ENCODE results near the gene SECTM1.
A peak's percentile ranks its signal among the peaks of the same experiment; 100 is the strongest.

Gene SECTM1

GRCh38 chr17:82355770-82356427, 22.3 kb upstream of the SECTM1 start:
- peak in 1 of 2 donors; percentile 34 for DNase-seq (ENCODE audit: low read depth in 2 of 2)
- H3K4me3 ChIP-seq (replicated peaks in 1 of 2; ENCODE audit: low read depth in 2 of 2, low read length in 2 of 2) = no peak overlapping the region
- no peak for TF ChIP-seq CTCF (IDR thresholded peaks at IDR 0.05; ENCODE audit: low read depth, low read length)

GRCh38 chr17:82354804-82355308, 21.3 kb upstream of the SECTM1 start:
- no peak overlapping the region for H3K4me3 ChIP-seq (replicated peaks in 1 of 2; ENCODE audit: low read depth in 2 of 2, low read length in 2 of 2)
- DNase-seq (ENCODE audit: low read depth in 2 of 2) = no peak
- TF ChIP-seq CTCF (IDR thresholded peaks at IDR 0.05; ENCODE audit: low read depth, low read length) = no peak

- TF ChIP-seq CTCF (IDR thresholded peaks at IDR 0.05; ENCODE audit: low read depth, low read length) = no peak
- H3K4me3 ChIP-seq (replicated peaks in 1 of 2; ENCODE audit: low read depth in 2 of 2, low read length in 2 of 2) = no peak overlapping the region
- no peak for DNase-seq (ENCODE audit: low read depth in 2 of 2)
These were observed 19.9 kb upstream of the SECTM1 start for GRCh38 chr17:82353484-82353883.

- H3K4me3 ChIP-seq (replicated peaks in 1 of 2; ENCODE audit: low read depth in 2 of 2, low read length in 2 of 2) = no peak overlapping the region
- DNase-seq (ENCODE audit: low read depth in 2 of 2) = peak; percentile 93
- peak; percentile 96 for TF ChIP-seq CTCF (IDR thresholded peaks at IDR 0.05; ENCODE audit: low read depth, low read length)
These were observed 18.3 kb upstream of the SECTM1 start for GRCh38 chr17:82351713-82352488.

GRCh38 chr17:82351254-82351712, 17.7 kb upstream of the SECTM1 start:
- no peak for TF ChIP-seq CTCF (IDR thresholded peaks at IDR 0.05; ENCODE audit: low read depth, low read length)
- H3K4me3 ChIP-seq (replicated peaks in 1 of 2; ENCODE audit: low read depth in 2 of 2, low read length in 2 of 2) = no peak overlapping the region
- no peak for DNase-seq (ENCODE audit: low read depth in 2 of 2)

- no peak for TF ChIP-seq CTCF (IDR thresholded peaks at IDR 0.05; ENCODE audit: low read depth, low read length)
- no peak for DNase-seq (ENCODE audit: low read depth in 2 of 2)
- H3K4me3 ChIP-seq (replicated peaks in 1 of 2; ENCODE audit: low read depth in 2 of 2, low read length in 2 of 2) = no peak overlapping the region
These were observed 16.8 kb upstream of the SECTM1 start for GRCh38 chr17:82350182-82351030.
